Suprapubic skin (tissue), 4 donors: ENCODE results near the gene CAPN3. TPM values are rescaled to one million over a fixed set of nuclear protein-coding genes. Genes with fewer than 3 reads are reported as not detected.

Experiments used
- DNase-seq, 2 donors: peaks; one replicate each; pipeline ENCODE4 v3.0.0-alpha.2; 2019; ENCODE audit warnings: low spot score in 2 of 2
- H3K27ac ChIP-seq: fragments of 200-600 bp; sonication (generic); one replicate; pipeline ENCODE4 v1.5.1; 2019
- H3K27me3 ChIP-seq: fragments of 200-600 bp; sonication (generic); one replicate; pipeline ENCODE4 v1.5.1; 2019
- H3K36me3 ChIP-seq: fragments of 200-600 bp; sonication (generic); one replicate; pipeline ENCODE4 v1.5.1; 2019
- H3K4me1 ChIP-seq: fragments of 200-600 bp; sonication (generic); one replicate; pipeline ENCODE4 v1.5.1; 2019
- H3K4me3 ChIP-seq: fragments of 200-600 bp; sonication (generic); one replicate; pipeline ENCODE4 v1.5.1; 2019; ENCODE audit warnings: mild to moderate bottlenecking
- H3K9me3 ChIP-seq: fragments of 200-600 bp; sonication (generic); one replicate; pipeline ENCODE4 v1.5.1; 2019
- EP300 ChIP-seq: sonication (generic); formaldehyde crosslinking; IDR thresholded peaks from one replicate; pipeline ENCODE4 v1.6.1; 2017; ENCODE audit warnings: antibody characterized with exemption
- POLR2A ChIP-seq, 2 donors: fragments of 450-650 bp; IDR thresholded peaks; one replicate each; pipeline ENCODE4 v1.6.1; 2017; ENCODE audit warnings: antibody characterized with exemption in 2 of 2, mild to moderate bottlenecking in 2 of 2, moderate library complexity in 2 of 2
- POLR2AphosphoS5 ChIP-seq, 3 donors: sonication (generic); formaldehyde crosslinking; IDR thresholded peaks; one replicate each; pipeline ENCODE4 v1.6.1; 2017; ENCODE audit warnings: antibody characterized with exemption in 3 of 3
- WGBS: methylation state at CpG from one replicate; pipeline ENCODE4 v1.1.5; 2018; 5-methylcytosine and 5-hydroxymethylcytosine counted together
- total RNA-seq, 4 donors: library from RNA; depleted of rRNA; stranded (reverse); fragments of >200 nt; gene quantifications; one replicate each; pipeline ENCODE4 v1.1.0, GENCODE V29; 2016
- TF ChIP-seq, protein P1 (sequence below), 2 donors: fragments of 200-600 bp in 1 of 2; fragments of 450-650 bp in 1 of 2; sonication (generic) in 1 of 2; IDR thresholded peaks; one replicate each; pipeline ENCODE4 v1.5.1; 2016 to 2019; ENCODE audit warnings: antibody characterized with exemption in 2 of 2, mild to moderate bottlenecking in 1 of 2, moderate library complexity in 1 of 2

Gene CAPN3
- total RNA-seq, 4 donors from 2014 or later: 28.9 to 117 (median 50.1) TPM

DNA sequence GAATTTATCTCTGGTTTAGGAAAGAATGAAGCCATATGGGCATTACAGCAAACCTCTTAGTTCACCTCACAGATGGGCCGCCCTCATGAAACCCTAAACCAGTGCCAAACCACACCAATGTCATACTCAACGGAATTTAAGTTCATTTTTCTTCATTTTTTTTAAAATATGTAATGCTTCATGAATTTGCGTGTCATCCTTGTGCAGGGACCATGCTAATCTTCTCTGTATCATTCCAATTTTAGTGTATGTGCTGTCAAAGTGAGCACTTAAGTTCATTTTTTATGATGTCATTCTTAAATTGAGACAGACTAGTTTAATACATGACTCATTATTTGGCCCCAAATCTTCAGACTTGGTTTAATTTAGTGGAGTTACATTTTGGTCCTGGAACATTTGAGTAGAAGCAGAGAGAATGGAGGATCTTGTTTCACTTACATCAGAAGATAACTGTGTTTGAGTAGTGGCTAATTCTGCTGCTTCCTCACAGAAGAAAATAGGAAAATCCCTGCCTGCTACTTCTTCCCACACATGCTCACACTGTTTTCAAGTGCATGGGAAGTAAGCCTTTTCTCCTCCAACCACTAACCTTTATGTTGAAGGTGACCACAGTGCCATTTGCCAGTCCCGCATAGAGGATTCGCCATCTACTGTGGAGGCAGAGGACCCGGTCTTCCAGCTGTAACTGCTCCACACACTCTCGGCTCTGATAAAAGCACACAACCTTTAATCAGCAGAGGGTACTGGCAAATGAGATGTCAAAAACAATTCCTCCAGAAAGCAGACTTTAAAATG lies 68.3 kb downstream of the CAPN3 start:
- 74% methylated on average over 7 of the region's 7 CpGs for WGBS
- Histone ChIP-seq H3K4me3 (no peak overlapping the region), H3K36me3 (peaks cover 99% of the 10 kb centered on the region), H3K27me3 (no peaks in the 10 kb centered on the region), H3K9me3 (no peaks in the 10 kb centered on the region), H3K4me1 (no peaks in the 10 kb centered on the region), H3K27ac (no peak overlapping the region)
- TF ChIP-seq, protein P1, sequence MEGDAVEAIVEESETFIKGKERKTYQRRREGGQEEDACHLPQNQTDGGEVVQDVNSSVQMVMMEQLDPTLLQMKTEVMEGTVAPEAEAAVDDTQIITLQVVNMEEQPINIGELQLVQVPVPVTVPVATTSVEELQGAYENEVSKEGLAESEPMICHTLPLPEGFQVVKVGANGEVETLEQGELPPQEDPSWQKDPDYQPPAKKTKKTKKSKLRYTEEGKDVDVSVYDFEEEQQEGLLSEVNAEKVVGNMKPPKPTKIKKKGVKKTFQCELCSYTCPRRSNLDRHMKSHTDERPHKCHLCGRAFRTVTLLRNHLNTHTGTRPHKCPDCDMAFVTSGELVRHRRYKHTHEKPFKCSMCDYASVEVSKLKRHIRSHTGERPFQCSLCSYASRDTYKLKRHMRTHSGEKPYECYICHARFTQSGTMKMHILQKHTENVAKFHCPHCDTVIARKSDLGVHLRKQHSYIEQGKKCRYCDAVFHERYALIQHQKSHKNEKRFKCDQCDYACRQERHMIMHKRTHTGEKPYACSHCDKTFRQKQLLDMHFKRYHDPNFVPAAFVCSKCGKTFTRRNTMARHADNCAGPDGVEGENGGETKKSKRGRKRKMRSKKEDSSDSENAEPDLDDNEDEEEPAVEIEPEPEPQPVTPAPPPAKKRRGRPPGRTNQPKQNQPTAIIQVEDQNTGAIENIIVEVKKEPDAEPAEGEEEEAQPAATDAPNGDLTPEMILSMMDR (IDR thresholded peaks at IDR 0.05): no peak
- no peak for TF ChIP-seq EP300
- no peak for TF ChIP-seq POLR2A (IDR thresholded peaks at IDR 0.05)
- TF ChIP-seq POLR2AphosphoS5 (IDR thresholded peaks at IDR 0.05): no peak
- DNase-seq: no peak

GRCh38 chr15:42444415-42445063 lies 85.2 kb downstream of the CAPN3 start:
- H3K4me3 ChIP-seq: no peak overlapping the region
- no peaks in the 10 kb centered on the region for H3K9me3 ChIP-seq
- H3K27ac ChIP-seq: no peak overlapping the region
- peaks cover 6% of the 10 kb centered on the region for H3K4me1 ChIP-seq
- H3K36me3 ChIP-seq: peaks cover 71% of the 10 kb centered on the region
- TF ChIP-seq POLR2A (IDR thresholded peaks at IDR 0.05): no peak
- no peak for TF ChIP-seq EP300
- no peak for TF ChIP-seq POLR2AphosphoS5 (IDR thresholded peaks at IDR 0.05)
- TF ChIP-seq, protein P1 (IDR thresholded peaks at IDR 0.05): no peak
- no peak for DNase-seq
- no peaks in the 10 kb centered on the region for H3K27me3 ChIP-seq
- 44% methylated on average over 5 of the region's 5 CpGs for WGBS

- Histone ChIP-seq H3K27me3 (no peaks in the 10 kb centered on the region), H3K4me3 (no peak overlapping the region), H3K27ac (no peak overlapping the region), H3K4me1 (peaks cover 6% of the 10 kb centered on the region), H3K9me3 (no peaks in the 10 kb centered on the region), H3K36me3 (peaks cover 80% of the 10 kb centered on the region)
- no peak for DNase-seq
- TF ChIP-seq POLR2A (IDR thresholded peaks at IDR 0.05): no peak
- no peak for TF ChIP-seq POLR2AphosphoS5 (IDR thresholded peaks at IDR 0.05)
- TF ChIP-seq, protein P1 (IDR thresholded peaks at IDR 0.05): no peak
- no peak for TF ChIP-seq EP300
Observed at GRCh38 chr15:42445551-42445950, 86.2 kb downstream of the CAPN3 start.

GRCh38 chr15:42447599-42447998 lies 88.3 kb downstream of the CAPN3 start:
- H3K4me1 ChIP-seq: peaks cover 6% of the 10 kb centered on the region
- WGBS: 92% methylated on average over 2 of the region's 2 CpGs
- H3K27ac ChIP-seq: no peak overlapping the region
- TF ChIP-seq EP300: no peak
- TF ChIP-seq, protein P1 (IDR thresholded peaks at IDR 0.05): no peak
- TF ChIP-seq POLR2A (IDR thresholded peaks at IDR 0.05): no peak
- no peak for TF ChIP-seq POLR2AphosphoS5 (IDR thresholded peaks at IDR 0.05)
- peaks cover 85% of the 10 kb centered on the region for H3K36me3 ChIP-seq
- H3K9me3 ChIP-seq: no peaks in the 10 kb centered on the region
- no peak for DNase-seq
- no peak overlapping the region for H3K4me3 ChIP-seq
- H3K27me3 ChIP-seq: no peaks in the 10 kb centered on the region

- no peak for TF ChIP-seq EP300
- TF ChIP-seq, protein P1 (IDR thresholded peaks at IDR 0.05): no peak
- no peak for TF ChIP-seq POLR2A (IDR thresholded peaks at IDR 0.05)
- no peak for TF ChIP-seq POLR2AphosphoS5 (IDR thresholded peaks at IDR 0.05)
- WGBS: 96% methylated on average over 6 of the region's 6 CpGs
- Histone ChIP-seq H3K9me3 (no peaks in the 10 kb centered on the region), H3K27ac (no peak overlapping the region), H3K4me1 (peaks cover 6% of the 10 kb centered on the region), H3K36me3 (peaks cover 78% of the 10 kb centered on the region), H3K4me3 (no peak overlapping the region), H3K27me3 (no peaks in the 10 kb centered on the region)
- no peak for DNase-seq
Observed at GRCh38 chr15:42448281-42448680, 89.0 kb downstream of the CAPN3 start.
